Ascending aorta (tissue), 2 donors: ENCODE measurements around the gene KCNQ2. TPM values are rescaled to one million over a fixed set of nuclear protein-coding genes. Genes with fewer than 3 reads are reported as not detected.

Source experiments
- DNase-seq, 2 donors: peaks; one replicate each; pipeline ENCODE4 v3.0.0-alpha.2; 2019; ENCODE audit warnings: low spot score in 2 of 2
- H3K27ac ChIP-seq, 2 donors: fragments of 200-600 bp; sonication (generic); one replicate each; pipeline ENCODE4 v1.5.1; 2016 to 2017; ENCODE audit warnings: mild to moderate bottlenecking in 1 of 2
- H3K27me3 ChIP-seq: fragments of 200-600 bp; sonication (generic); one replicate; pipeline ENCODE4 v1.5.1; 2017
- H3K36me3 ChIP-seq, 2 donors: fragments of 200-600 bp; sonication (generic); one replicate each; pipeline ENCODE4 v1.5.1; 2016
- H3K4me1 ChIP-seq, 2 donors: fragments of 200-600 bp; sonication (generic); one replicate each; pipeline ENCODE4 v1.5.1; 2016 to 2017; ENCODE audit warnings: mild to moderate bottlenecking in 1 of 2
- H3K4me3 ChIP-seq, 2 donors: fragments of 200-600 bp; sonication (generic); one replicate each; pipeline ENCODE4 v1.5.1; 2016 to 2017; ENCODE audit warnings: mild to moderate bottlenecking in 1 of 2
- H3K9me3 ChIP-seq, 2 donors: fragments of 200-600 bp; sonication (generic); one replicate each; pipeline ENCODE4 v1.5.1; 2016
- CTCF ChIP-seq, 3 experiments: fragments of 200-600 bp in 2 of 3; fragments of 450-650 bp in 1 of 3; sonication (generic) in 2 of 3; IDR thresholded peaks; one replicate each; pipeline ENCODE4 v1.5.1; 2016 to 2019; ENCODE audit warnings: antibody characterized with exemption in 3 of 3, mild to moderate bottlenecking in 1 of 3, moderate library complexity in 1 of 3
- intact Hi-C: fragments of 100-400 bp; cut with DNase I; formaldehyde crosslinking; loops from one replicate; pipeline ENCODE4 v1.15.1; 2023
- total RNA-seq: library from RNA; depleted of rRNA; stranded (reverse); fragments of >200 nt; gene quantifications from one replicate; pipeline ENCODE4 v1.1.0, GENCODE V29; 2016

The KCNQ2 gene
- total RNA-seq, 1 donor from 2014 or later = not detected

GRCh38 chr20:63421094-63421692 lies 51.3 kb downstream of the KCNQ2 start:
- no peaks in the 10 kb centered on the region for H3K4me1 ChIP-seq
- peaks cover 0 to 3% of the 10 kb centered on the region in 2 donors for H3K9me3 ChIP-seq
- no peak for DNase-seq
- no peaks in the 10 kb centered on the region for H3K36me3 ChIP-seq
- no peak overlapping the region for H3K4me3 ChIP-seq
- H3K27me3 ChIP-seq = no peaks in the 10 kb centered on the region
- H3K27ac ChIP-seq = no peak overlapping the region
- TF ChIP-seq CTCF (IDR thresholded peaks at IDR 0.05) = no peak
- intact Hi-C loops = no loop called here

GRCh38 chr20:63420359-63421093 lies 51.9 kb downstream of the KCNQ2 start:
- no peak for TF ChIP-seq CTCF (IDR thresholded peaks at IDR 0.05)
- Histone ChIP-seq H3K9me3 (no peaks in the 10 kb centered on the region), H3K36me3 (no peaks in the 10 kb centered on the region), H3K27me3 (no peaks in the 10 kb centered on the region), H3K4me3 (no peak overlapping the region), H3K4me1 (no peaks in the 10 kb centered on the region), H3K27ac (no peak overlapping the region)
- no peak for DNase-seq
- intact Hi-C loops = no loop called here

GRCh38 chr20:63419299-63419698 lies 53.2 kb downstream of the KCNQ2 start:
- Histone ChIP-seq H3K27ac (no peak overlapping the region), H3K4me3 (no peak overlapping the region), H3K27me3 (no peaks in the 10 kb centered on the region), H3K9me3 (no peaks in the 10 kb centered on the region), H3K4me1 (no peaks in the 10 kb centered on the region), H3K36me3 (no peaks in the 10 kb centered on the region)
- intact Hi-C loops = no loop called here
- no peak for DNase-seq
- no peak for TF ChIP-seq CTCF (IDR thresholded peaks at IDR 0.05)

GRCh38 chr20:63418617-63419016 lies 53.8 kb downstream of the KCNQ2 start:
- Histone ChIP-seq H3K4me3 (no peak overlapping the region), H3K4me1 (no peaks in the 10 kb centered on the region), H3K36me3 (no peaks in the 10 kb centered on the region), H3K9me3 (no peaks in the 10 kb centered on the region), H3K27ac (no peak overlapping the region), H3K27me3 (no peaks in the 10 kb centered on the region)
- TF ChIP-seq CTCF (IDR thresholded peaks at IDR 0.05) = no peak
- no peak for DNase-seq
- intact Hi-C loops = no loop called here

- H3K36me3 ChIP-seq = no peaks in the 10 kb centered on the region
- no peak for DNase-seq
- no peaks in the 10 kb centered on the region for H3K27me3 ChIP-seq
- H3K27ac ChIP-seq = no peak overlapping the region
- no peaks in the 10 kb centered on the region for H3K9me3 ChIP-seq
- no peak for TF ChIP-seq CTCF (IDR thresholded peaks at IDR 0.05)
- no peaks in the 10 kb centered on the region for H3K4me1 ChIP-seq
- no peak overlapping the region for H3K4me3 ChIP-seq
- intact Hi-C loops = no loop called here
Observed at GRCh38 chr20:63417738-63418120, 54.7 kb downstream of the KCNQ2 start.
